ENCODE data around the gene SLC29A2.
A peak's percentile ranks its signal among the peaks of the same experiment; 100 is the strongest.

SLC29A2 gene

GRCh38 chr11:66369073-66369894 lies 2.3 kb downstream of the SLC29A2 start:
- no peak overlapping the region for H3K9ac ChIP-seq (ENCODE audit: insufficient read length)
- H3K9me3 ChIP-seq (ENCODE audit: low read depth, low read length), result no peaks in the 10 kb centered on the region
- H3K36me3 ChIP-seq (ENCODE audit: insufficient read depth, low read length), result peaks cover 46% of the 10 kb centered on the region; the same call in 1 of the 2 replicates
- TF ChIP-seq EZH2 (IDR thresholded peaks at IDR 0.05) (no peak), POLR2AphosphoS5 (IDR thresholded peaks at IDR 0.05; ENCODE audit: borderline replicate concordance, low read depth, low read length) (no peak), FOXP2 (optimal IDR thresholded peaks at IDR 0.05; ENCODE audit: control extremely low read depth, extremely low read length, insufficient read depth) (no peak)
- peak overlapping the region; percentile 88; the same call in 1 of the 2 replicates for H3K4me3 ChIP-seq
- H3K27ac ChIP-seq, result peak overlapping the region; percentile 82; the same call in 1 of the 2 replicates
- DNase-seq (ENCODE audit: low read depth, low spot score), result no peak

GRCh38 chr11:66368484-66368883 lies 3.1 kb downstream of the SLC29A2 start:
- Histone ChIP-seq H3K4me3 (no peak overlapping the region), H3K27ac (no peak overlapping the region), H3K9me3 (ENCODE audit: low read depth, low read length) (no peaks in the 10 kb centered on the region), H3K36me3 (ENCODE audit: insufficient read depth, low read length) (peaks cover 46% of the 10 kb centered on the region; the same call in 1 of the 2 replicates), H3K9ac (ENCODE audit: insufficient read length) (no peak overlapping the region)
- TF ChIP-seq POLR2AphosphoS5 (IDR thresholded peaks at IDR 0.05; ENCODE audit: borderline replicate concordance, low read depth, low read length), result no peak
- no peak for TF ChIP-seq FOXP2 (optimal IDR thresholded peaks at IDR 0.05; ENCODE audit: control extremely low read depth, extremely low read length, insufficient read depth)
- TF ChIP-seq EZH2 (IDR thresholded peaks at IDR 0.05), result no peak
- no peak for DNase-seq (ENCODE audit: low read depth, low spot score)

- no peak for DNase-seq (ENCODE audit: low read depth, low spot score)
- peaks cover 50% of the 10 kb centered on the region for H3K36me3 ChIP-seq (ENCODE audit: insufficient read depth, low read length)
- no peak overlapping the region for H3K4me3 ChIP-seq
- no peaks in the 10 kb centered on the region for H3K9me3 ChIP-seq (ENCODE audit: low read depth, low read length)
- no peak overlapping the region for H3K9ac ChIP-seq (ENCODE audit: insufficient read length)
- H3K27ac ChIP-seq, result no peak overlapping the region
- TF ChIP-seq POLR2AphosphoS5 (IDR thresholded peaks at IDR 0.05; ENCODE audit: borderline replicate concordance, low read depth, low read length) (no peak), FOXP2 (optimal IDR thresholded peaks at IDR 0.05; ENCODE audit: control extremely low read depth, extremely low read length, insufficient read depth) (no peak), EZH2 (IDR thresholded peaks at IDR 0.05) (no peak)
Measured at GRCh38 chr11:66367561-66368312, 3.8 kb downstream of the SLC29A2 start.

- no peak overlapping the region for H3K4me3 ChIP-seq
- H3K36me3 ChIP-seq (ENCODE audit: insufficient read depth, low read length), result peaks cover 50% of the 10 kb centered on the region
- H3K9me3 ChIP-seq (ENCODE audit: low read depth, low read length), result no peaks in the 10 kb centered on the region
- DNase-seq (ENCODE audit: low read depth, low spot score), result no peak
- 0 out of 2 replicates have a peak overlapping the region, but pooled peaks have one; percentile 19 for H3K27ac ChIP-seq
- no peak overlapping the region for H3K9ac ChIP-seq (ENCODE audit: insufficient read length)
- no peak for TF ChIP-seq FOXP2 (optimal IDR thresholded peaks at IDR 0.05; ENCODE audit: control extremely low read depth, extremely low read length, insufficient read depth)
- TF ChIP-seq POLR2AphosphoS5 (IDR thresholded peaks at IDR 0.05; ENCODE audit: borderline replicate concordance, low read depth, low read length), result no peak
- TF ChIP-seq EZH2 (IDR thresholded peaks at IDR 0.05), result no peak
Measured at GRCh38 chr11:66366844-66367477, 4.6 kb downstream of the SLC29A2 start.

GRCh38 chr11:66365711-66366619 lies 5.6 kb downstream of the SLC29A2 start:
- 0 out of 2 replicates have a peak overlapping the region, but pooled peaks have one; percentile 19 for H3K27ac ChIP-seq
- H3K36me3 ChIP-seq (ENCODE audit: insufficient read depth, low read length), result peaks cover 50% of the 10 kb centered on the region
- DNase-seq (ENCODE audit: low read depth, low spot score), result no peak
- no peaks in the 10 kb centered on the region for H3K9me3 ChIP-seq (ENCODE audit: low read depth, low read length)
- H3K4me3 ChIP-seq, result no peak overlapping the region
- TF ChIP-seq POLR2AphosphoS5 (IDR thresholded peaks at IDR 0.05; ENCODE audit: borderline replicate concordance, low read depth, low read length), result peak; percentile 53; the same call in 1 of the 2 replicates
- TF ChIP-seq EZH2 (IDR thresholded peaks at IDR 0.05), result no peak
- TF ChIP-seq FOXP2 (optimal IDR thresholded peaks at IDR 0.05; ENCODE audit: control extremely low read depth, extremely low read length, insufficient read depth), result no peak
- H3K9ac ChIP-seq (ENCODE audit: insufficient read length), result no peak overlapping the region

GRCh38 chr11:66365166-66365565 lies 6.4 kb downstream of the SLC29A2 start:
- TF ChIP-seq FOXP2 (optimal IDR thresholded peaks at IDR 0.05; ENCODE audit: control extremely low read depth, extremely low read length, insufficient read depth) (no peak), EZH2 (IDR thresholded peaks at IDR 0.05) (no peak), POLR2AphosphoS5 (IDR thresholded peaks at IDR 0.05; ENCODE audit: borderline replicate concordance, low read depth, low read length) (no peak)
- Histone ChIP-seq H3K27ac (0 out of 2 replicates have a peak overlapping the region, but pooled peaks have one; percentile 3), H3K9me3 (ENCODE audit: low read depth, low read length) (no peaks in the 10 kb centered on the region), H3K9ac (ENCODE audit: insufficient read length) (no peak overlapping the region), H3K36me3 (ENCODE audit: insufficient read depth, low read length) (peaks cover 50% of the 10 kb centered on the region), H3K4me3 (no peak overlapping the region)
- DNase-seq (ENCODE audit: low read depth, low spot score), result no peak

- DNase-seq (ENCODE audit: low read depth, low spot score), result no peak
- no peaks in the 10 kb centered on the region for H3K9me3 ChIP-seq (ENCODE audit: low read depth, low read length)
- H3K27ac ChIP-seq, result 0 out of 2 replicates have a peak overlapping the region, but pooled peaks have one; percentile 2
- H3K36me3 ChIP-seq (ENCODE audit: insufficient read depth, low read length), result peaks cover 43% of the 10 kb centered on the region
- H3K9ac ChIP-seq (ENCODE audit: insufficient read length), result no peak overlapping the region
- no peak overlapping the region for H3K4me3 ChIP-seq
- peak; percentile 23; the same call in 1 of the 2 replicates for TF ChIP-seq POLR2AphosphoS5 (IDR thresholded peaks at IDR 0.05; ENCODE audit: borderline replicate concordance, low read depth, low read length)
- no peak for TF ChIP-seq FOXP2 (optimal IDR thresholded peaks at IDR 0.05; ENCODE audit: control extremely low read depth, extremely low read length, insufficient read depth)
Measured at GRCh38 chr11:66363805-66364535, 7.6 kb downstream of the SLC29A2 start.

All from SK-N-MC (cell line).